ENCODE results near the gene PTPRD. TPM values are rescaled to one million over a fixed set of nuclear protein-coding genes. Genes with fewer than 3 reads are reported as not detected.

Gene PTPRD
- total RNA-seq, 4 donors from 2014 or later, result 0.78 to 11.7 (median 1.6) TPM

DNA sequence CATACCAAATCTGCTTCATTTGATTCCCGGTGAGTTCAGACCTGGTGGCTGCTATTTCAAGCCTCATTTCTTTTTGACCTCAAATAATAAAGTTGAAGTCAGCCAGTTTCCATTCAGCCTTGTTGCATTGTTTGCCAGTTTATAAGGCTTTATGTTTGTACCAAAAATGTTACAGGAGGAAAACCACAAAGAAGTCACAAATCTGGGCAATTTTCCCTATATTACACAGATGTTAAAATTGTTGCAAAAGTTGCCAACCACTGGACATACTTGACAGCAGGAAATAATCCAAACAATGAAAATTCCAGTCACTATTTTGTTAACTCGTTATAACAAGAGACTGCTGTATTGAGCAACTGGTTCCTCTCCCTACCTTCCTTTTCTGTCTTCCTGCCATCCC, 1488.2 kb downstream of the PTPRD start:
- H3K27ac ChIP-seq, result no peak overlapping the region
- intact Hi-C loops (cut with DNase I; ENCODE audit: low total_unique reads), result no loop called here
- H3K27me3 ChIP-seq, result no peaks in the 10 kb centered on the region
- in situ Hi-C loops (cut with MboI; ENCODE audit: low sequenced_read_pairs in 4 of 4), result no loop called here
- DNase-seq (no peak), ATAC-seq (no peak)
- H3K9me3 ChIP-seq, result no peaks in the 10 kb centered on the region
- H3K36me3 ChIP-seq, result no peaks in the 10 kb centered on the region
- H3K4me1 ChIP-seq, result no peaks in the 10 kb centered on the region
- no peak overlapping the region for H3K4me3 ChIP-seq
- TF ChIP-seq, protein P1, sequence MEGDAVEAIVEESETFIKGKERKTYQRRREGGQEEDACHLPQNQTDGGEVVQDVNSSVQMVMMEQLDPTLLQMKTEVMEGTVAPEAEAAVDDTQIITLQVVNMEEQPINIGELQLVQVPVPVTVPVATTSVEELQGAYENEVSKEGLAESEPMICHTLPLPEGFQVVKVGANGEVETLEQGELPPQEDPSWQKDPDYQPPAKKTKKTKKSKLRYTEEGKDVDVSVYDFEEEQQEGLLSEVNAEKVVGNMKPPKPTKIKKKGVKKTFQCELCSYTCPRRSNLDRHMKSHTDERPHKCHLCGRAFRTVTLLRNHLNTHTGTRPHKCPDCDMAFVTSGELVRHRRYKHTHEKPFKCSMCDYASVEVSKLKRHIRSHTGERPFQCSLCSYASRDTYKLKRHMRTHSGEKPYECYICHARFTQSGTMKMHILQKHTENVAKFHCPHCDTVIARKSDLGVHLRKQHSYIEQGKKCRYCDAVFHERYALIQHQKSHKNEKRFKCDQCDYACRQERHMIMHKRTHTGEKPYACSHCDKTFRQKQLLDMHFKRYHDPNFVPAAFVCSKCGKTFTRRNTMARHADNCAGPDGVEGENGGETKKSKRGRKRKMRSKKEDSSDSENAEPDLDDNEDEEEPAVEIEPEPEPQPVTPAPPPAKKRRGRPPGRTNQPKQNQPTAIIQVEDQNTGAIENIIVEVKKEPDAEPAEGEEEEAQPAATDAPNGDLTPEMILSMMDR (IDR thresholded peaks at IDR 0.05 in 4 of 5, conservative IDR thresholded peaks at IDR 0.05 in 1 of 5), result no peak
- TF ChIP-seq POLR2A (IDR thresholded peaks at IDR 0.05), result no peak

DNA sequence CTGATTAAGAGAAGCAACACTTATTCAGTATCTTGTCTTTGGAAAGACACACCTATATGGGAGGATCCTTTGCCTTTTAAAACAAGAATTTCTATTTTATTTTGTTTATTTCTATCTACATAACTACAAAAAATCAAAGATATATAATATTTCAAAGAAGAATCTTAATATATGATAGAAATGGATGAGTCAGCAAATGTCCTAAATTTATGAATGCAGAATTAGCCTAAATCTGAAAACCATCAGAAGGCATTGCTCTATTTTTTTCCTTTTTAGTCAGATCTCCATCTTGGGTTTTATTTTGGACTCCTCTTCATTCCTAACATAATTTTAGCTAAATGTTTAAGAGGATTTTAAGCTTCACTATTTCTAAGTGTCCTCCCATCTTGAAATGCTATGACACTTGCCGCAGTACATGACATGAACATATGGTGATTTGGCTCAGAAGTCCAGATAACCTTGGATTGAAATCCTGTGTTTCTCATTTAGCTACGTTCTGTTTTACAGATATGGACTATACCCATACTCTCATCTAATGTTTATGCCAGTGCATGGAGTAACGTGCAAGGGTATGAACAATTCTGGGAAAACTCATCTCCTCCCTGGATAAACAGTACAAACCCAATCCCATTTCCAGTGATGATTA, 1490.4 kb downstream of the PTPRD start:
- in situ Hi-C loops (cut with MboI; ENCODE audit: low sequenced_read_pairs in 4 of 4), result no loop called here
- no peak for ATAC-seq
- no peak overlapping the region for H3K4me3 ChIP-seq

DNA sequence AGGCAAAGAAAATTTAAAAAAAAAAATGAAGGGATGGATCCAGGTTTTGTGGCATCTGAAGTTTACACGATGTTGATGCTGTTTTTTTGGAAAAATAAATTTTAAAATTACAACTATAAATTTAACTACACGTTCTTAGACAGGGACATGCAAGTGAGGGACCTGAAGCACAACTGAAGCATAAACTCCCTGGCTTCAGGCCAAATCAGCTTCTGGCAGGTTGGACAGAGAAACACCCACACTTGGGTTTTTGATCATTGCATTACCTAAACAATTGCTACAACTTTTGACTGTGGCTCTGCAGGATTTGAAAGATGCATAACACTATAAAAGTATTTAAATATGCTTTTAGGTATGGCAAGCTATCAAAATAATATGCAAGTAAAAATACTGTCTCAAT, 1494.9 kb downstream of the PTPRD start:
- Histone ChIP-seq H3K4me3 (no peak overlapping the region), H3K4me1 (no peaks in the 10 kb centered on the region), H3K9me3 (no peaks in the 10 kb centered on the region), H3K27ac (no peak overlapping the region), H3K36me3 (no peaks in the 10 kb centered on the region), H3K27me3 (no peaks in the 10 kb centered on the region)
- intact Hi-C loops (cut with DNase I; ENCODE audit: low total_unique reads), result no loop called here
- DNase-seq (no peak), ATAC-seq (no peak)
- TF ChIP-seq, protein P1 (IDR thresholded peaks at IDR 0.05 in 4 of 5, conservative IDR thresholded peaks at IDR 0.05 in 1 of 5), result no peak
- no peak for TF ChIP-seq POLR2A (IDR thresholded peaks at IDR 0.05)
- in situ Hi-C loops (cut with MboI; ENCODE audit: low sequenced_read_pairs in 4 of 4), result no loop called here

More for the DNA sequence above, 1490.4 kb downstream of the PTPRD start:
- no peaks in the 10 kb centered on the region for H3K4me1 ChIP-seq
- TF ChIP-seq POLR2A (IDR thresholded peaks at IDR 0.05), result no peak
- TF ChIP-seq, protein P1 (IDR thresholded peaks at IDR 0.05 in 4 of 5, conservative IDR thresholded peaks at IDR 0.05 in 1 of 5), result no peak
- H3K9me3 ChIP-seq, result no peaks in the 10 kb centered on the region
- no peaks in the 10 kb centered on the region for H3K27me3 ChIP-seq
- no peak for DNase-seq
- H3K27ac ChIP-seq, result no peak overlapping the region
- no peaks in the 10 kb centered on the region for H3K36me3 ChIP-seq
- intact Hi-C loops (cut with DNase I; ENCODE audit: low total_unique reads), result no loop called here

DNA sequence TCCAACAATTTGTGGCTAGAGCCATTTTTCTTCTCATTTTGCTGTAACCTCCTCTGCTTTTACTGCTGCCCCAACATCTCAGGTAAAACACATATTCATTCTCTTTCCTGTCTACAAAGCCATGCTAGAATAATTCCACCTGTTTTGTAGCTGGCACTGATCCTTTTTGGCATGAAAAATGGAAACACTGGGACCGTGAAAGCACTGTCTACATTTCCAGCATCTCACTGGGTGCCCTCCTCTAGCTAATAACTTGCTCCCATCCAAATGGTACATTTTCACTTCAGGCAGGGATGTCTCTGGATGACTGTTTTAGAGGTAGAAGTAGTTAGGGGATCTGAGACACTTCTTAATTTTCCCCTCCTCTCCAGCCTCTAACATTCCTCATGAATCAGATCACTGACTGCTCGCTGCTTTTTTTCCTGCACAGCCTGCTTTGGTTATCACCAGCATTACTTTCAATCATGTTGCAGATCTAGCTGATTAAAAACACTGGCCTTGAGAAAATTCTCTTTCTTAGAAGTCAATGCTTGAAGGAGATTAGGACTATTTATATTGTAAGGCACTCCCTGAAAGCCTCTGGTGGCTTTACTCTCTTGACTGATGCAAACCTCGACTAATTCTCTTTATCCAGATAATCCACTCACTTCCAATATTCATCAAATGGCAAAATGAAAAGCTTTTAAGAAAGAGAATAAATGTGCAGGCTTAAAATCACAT, 1500.6 kb downstream of the PTPRD start:
- H3K27me3 ChIP-seq, result no peaks in the 10 kb centered on the region
- DNase-seq (no peak), ATAC-seq (no peak)
- no peaks in the 10 kb centered on the region for H3K9me3 ChIP-seq
- TF ChIP-seq POLR2A (IDR thresholded peaks at IDR 0.05), result no peak
- TF ChIP-seq, protein P1 (IDR thresholded peaks at IDR 0.05 in 4 of 5, conservative IDR thresholded peaks at IDR 0.05 in 1 of 5), result no peak
- H3K4me1 ChIP-seq, result no peaks in the 10 kb centered on the region
- intact Hi-C loops (cut with DNase I; ENCODE audit: low total_unique reads) (no loop called here), in situ Hi-C loops (cut with MboI; ENCODE audit: low sequenced_read_pairs in 4 of 4) (no loop called here)
- H3K4me3 ChIP-seq, result no peak overlapping the region
- no peak overlapping the region for H3K27ac ChIP-seq
- no peaks in the 10 kb centered on the region for H3K36me3 ChIP-seq
